Endothelial cell (in vitro differentiated cells): ENCODE measurements around the gene DYNLT2B. TPM values are rescaled to one million over a fixed set of nuclear protein-coding genes. Genes with fewer than 3 reads are reported as not detected.
"Not testable (repeated sequence)": the region's sequence is repeated elsewhere in the genome, so short reads cannot be mapped to it uniquely, and the experiment has no call there.

Experiments used
- DNase-seq: peaks from one replicate; pipeline ENCODE4 v3.0.0; 2021; ENCODE audit warnings: low spot score
- H3K27ac Mint-ChIP-seq: one replicate; pipeline ENCODE4 v1.8.0; 2021; ENCODE audit warnings: mixed read lengths, inconsistent platforms; ENCODE audit not compliant: unreplicated experiment
- H3K27me3 Mint-ChIP-seq: one replicate; pipeline ENCODE4 v1.8.0; 2021; ENCODE audit warnings: mild to moderate bottlenecking, moderate library complexity, mixed read lengths, inconsistent platforms; ENCODE audit not compliant: unreplicated experiment
- H3K36me3 Mint-ChIP-seq: one replicate; pipeline ENCODE4 v1.8.0; 2021; ENCODE audit warnings: mild to moderate bottlenecking, low read depth, mixed read lengths, inconsistent platforms; ENCODE audit not compliant: unreplicated experiment
- H3K4me1 Mint-ChIP-seq: one replicate; pipeline ENCODE4 v1.8.0; 2021; ENCODE audit warnings: mild to moderate bottlenecking, mixed read lengths, inconsistent platforms; ENCODE audit not compliant: unreplicated experiment
- H3K4me3 Mint-ChIP-seq: one replicate; pipeline ENCODE4 v1.8.0; 2021; ENCODE audit warnings: mild to moderate bottlenecking, mixed read lengths, inconsistent platforms; ENCODE audit not compliant: unreplicated experiment
- H3K9me3 Mint-ChIP-seq: one replicate; pipeline ENCODE4 v1.8.0; 2021; ENCODE audit warnings: mixed read lengths, inconsistent platforms; ENCODE audit not compliant: unreplicated experiment
- total RNA-seq: library from RNA; stranded (reverse); fragmentation: NEBNext Ultra II Directional; extraction: Animal tissue kit (Norgen Biotek cat#: 25700); gene quantifications from one replicate; pipeline ENCODE4 v1.2.1, GENCODE V29; 2021; ENCODE audit not compliant: unreplicated experiment
- TF ChIP-seq, protein P1 (sequence below): fragments of 200-600 bp; sonication (generic); IDR thresholded peaks from one replicate; pipeline ENCODE4 v1.5.0; 2021; ENCODE audit warnings: antibody characterized with exemption; ENCODE audit not compliant: unreplicated experiment

The DYNLT2B gene
- total RNA-seq, 1 donor from 2014 or later: 19.0 TPM

DNA sequence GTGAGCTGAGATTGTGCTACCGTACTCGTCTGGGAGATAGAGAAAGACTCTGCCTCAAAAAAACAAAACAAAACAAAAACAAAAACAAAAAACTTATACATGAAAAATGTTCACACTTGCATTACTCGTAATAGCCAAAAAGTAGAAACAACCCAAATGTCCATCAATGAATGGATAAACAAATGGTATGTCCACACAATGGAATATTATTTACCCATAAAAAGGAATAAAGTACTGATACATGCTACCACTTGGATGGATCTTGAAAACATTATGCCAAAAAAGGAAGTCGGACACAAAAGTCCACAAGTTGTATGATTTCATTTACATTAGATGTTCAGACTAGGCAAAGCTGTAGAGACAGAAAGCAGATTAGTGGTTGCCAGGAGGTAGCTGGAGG is 57.3 kb downstream of the DYNLT2B start:
- Mint-ChIP-seq H3K9me3 (no peaks in the 10 kb centered on the region), H3K4me1 (no peaks in the 10 kb centered on the region), H3K4me3 (no peak overlapping the region), H3K27me3 (no peaks in the 10 kb centered on the region), H3K27ac (no peak overlapping the region), H3K36me3 (peaks cover 17% of the 10 kb centered on the region)
- DNase-seq: no peak
- TF ChIP-seq, protein P1, sequence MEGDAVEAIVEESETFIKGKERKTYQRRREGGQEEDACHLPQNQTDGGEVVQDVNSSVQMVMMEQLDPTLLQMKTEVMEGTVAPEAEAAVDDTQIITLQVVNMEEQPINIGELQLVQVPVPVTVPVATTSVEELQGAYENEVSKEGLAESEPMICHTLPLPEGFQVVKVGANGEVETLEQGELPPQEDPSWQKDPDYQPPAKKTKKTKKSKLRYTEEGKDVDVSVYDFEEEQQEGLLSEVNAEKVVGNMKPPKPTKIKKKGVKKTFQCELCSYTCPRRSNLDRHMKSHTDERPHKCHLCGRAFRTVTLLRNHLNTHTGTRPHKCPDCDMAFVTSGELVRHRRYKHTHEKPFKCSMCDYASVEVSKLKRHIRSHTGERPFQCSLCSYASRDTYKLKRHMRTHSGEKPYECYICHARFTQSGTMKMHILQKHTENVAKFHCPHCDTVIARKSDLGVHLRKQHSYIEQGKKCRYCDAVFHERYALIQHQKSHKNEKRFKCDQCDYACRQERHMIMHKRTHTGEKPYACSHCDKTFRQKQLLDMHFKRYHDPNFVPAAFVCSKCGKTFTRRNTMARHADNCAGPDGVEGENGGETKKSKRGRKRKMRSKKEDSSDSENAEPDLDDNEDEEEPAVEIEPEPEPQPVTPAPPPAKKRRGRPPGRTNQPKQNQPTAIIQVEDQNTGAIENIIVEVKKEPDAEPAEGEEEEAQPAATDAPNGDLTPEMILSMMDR: no peak

DNA sequence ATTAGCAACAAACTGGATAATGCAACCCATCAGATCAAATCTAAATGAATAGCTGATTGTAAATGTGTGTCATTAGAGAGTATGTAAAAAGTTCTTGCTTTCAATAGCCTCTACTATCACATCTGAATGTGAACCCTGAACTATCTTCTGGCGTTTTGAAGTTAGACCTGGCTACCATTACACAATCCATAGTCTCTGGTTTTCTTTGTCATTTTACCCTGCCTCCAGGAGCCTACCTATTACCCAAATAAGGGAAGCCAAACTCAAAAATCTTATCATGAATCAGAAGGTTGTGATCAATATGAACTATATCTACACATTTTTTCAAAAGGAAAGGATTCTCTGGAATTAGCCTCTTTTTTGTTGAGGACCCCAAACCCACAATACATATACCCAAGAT is 62.3 kb downstream of the DYNLT2B start:
- no peak overlapping the region for H3K27ac Mint-ChIP-seq
- TF ChIP-seq, protein P1: no peak
- H3K27me3 Mint-ChIP-seq: no peaks in the 10 kb centered on the region
- no peaks in the 10 kb centered on the region for H3K4me1 Mint-ChIP-seq
- DNase-seq: no peak
- no peaks in the 10 kb centered on the region for H3K9me3 Mint-ChIP-seq
- H3K36me3 Mint-ChIP-seq: peaks cover 10% of the 10 kb centered on the region
- H3K4me3 Mint-ChIP-seq: no peak overlapping the region

DNA sequence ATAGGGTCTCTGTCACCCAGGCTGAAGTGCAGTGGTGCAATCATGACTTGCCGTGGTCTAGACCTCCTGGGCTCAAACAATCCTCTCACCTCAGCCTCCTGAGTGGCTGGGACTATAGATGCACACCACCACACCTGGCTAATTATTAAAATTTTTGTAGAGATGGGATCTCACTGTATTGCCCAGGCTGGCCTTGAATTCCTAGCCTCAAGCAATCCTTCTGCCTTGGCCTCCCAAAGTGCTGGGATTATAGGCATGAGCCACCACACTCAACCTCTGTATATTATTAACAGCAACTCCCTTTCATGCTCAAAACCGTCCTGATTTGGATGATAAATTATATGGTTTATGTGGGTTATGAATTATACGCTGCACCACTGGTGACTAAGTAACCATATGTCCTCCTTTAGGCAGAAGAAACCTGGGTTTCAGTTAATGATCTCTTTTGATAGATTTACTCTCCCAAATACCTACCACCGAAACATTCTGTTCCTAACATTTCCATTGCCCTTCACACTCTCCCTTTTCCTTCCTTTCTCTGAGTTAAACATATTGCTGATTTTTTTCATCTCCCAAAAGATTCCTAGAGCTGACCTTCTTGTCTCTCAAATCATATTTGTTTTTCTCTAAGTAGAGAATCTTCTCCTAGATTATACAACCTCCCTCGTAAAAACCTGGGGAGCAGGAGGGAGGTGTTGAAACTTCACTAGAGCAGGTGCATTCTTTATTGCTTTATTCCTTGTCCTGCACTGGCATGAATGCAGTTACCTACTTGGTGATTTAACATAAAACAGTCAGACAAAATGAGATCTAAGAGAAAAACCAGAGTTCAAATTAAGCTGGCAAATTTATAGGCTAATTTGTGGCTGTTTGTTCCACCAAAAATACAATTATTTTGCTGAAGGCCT is 63.4 kb downstream of the DYNLT2B start:
- Mint-ChIP-seq H3K4me1 (no peaks in the 10 kb centered on the region), H3K4me3 (no peak overlapping the region), H3K27ac (no peak overlapping the region), H3K27me3 (no peaks in the 10 kb centered on the region), H3K9me3 (no peaks in the 10 kb centered on the region), H3K36me3 (peaks cover 13% of the 10 kb centered on the region)
- TF ChIP-seq, protein P1: no peak
- no peak for DNase-seq

GRCh38 chr3:196251918-196252317 is 66.1 kb downstream of the DYNLT2B start:
- peaks cover 13% of the 10 kb centered on the region for H3K36me3 Mint-ChIP-seq
- no peaks in the 10 kb centered on the region for H3K4me1 Mint-ChIP-seq
- H3K27ac Mint-ChIP-seq: no peak overlapping the region
- TF ChIP-seq, protein P1: no peak
- no peak overlapping the region for H3K4me3 Mint-ChIP-seq
- no peaks in the 10 kb centered on the region for H3K27me3 Mint-ChIP-seq
- no peaks in the 10 kb centered on the region for H3K9me3 Mint-ChIP-seq
- no peak for DNase-seq

DNA sequence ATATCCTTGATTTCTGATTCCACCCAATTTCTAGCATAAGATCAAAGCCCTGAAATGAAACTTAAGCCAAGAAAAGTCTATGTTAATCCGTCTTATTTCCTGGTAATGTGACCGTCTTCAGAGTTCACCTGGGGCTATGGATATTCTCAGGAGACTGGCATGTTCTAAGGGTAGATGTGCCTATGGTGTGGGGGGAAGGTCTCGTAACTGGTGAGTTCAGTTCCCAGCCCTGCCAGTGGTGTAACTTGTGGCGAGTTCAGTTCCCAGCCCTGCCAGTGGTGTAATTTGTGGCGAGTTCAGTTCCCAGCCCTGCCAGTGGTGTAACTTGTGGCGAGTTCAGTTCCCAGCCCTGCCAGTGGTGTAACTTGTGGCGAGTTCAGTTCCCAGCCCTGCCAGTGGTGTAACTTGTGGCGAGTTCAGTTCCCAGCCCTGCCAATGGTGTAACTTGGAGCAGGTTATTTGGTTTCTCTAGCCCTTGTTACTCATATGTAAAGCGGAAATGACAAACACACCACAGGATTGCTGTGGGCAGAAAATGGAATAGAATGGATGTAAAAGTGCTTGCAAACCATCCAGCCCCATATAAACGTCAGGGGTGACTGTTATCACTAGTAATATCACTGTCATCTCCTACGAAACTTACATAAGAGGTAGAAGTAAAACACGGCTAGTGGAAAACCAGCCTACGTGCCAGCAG is 71.3 kb downstream of the DYNLT2B start:
- TF ChIP-seq, protein P1: no peak
- H3K9me3 Mint-ChIP-seq: peaks cover 3% of the 10 kb centered on the region
- H3K27ac Mint-ChIP-seq: no peak overlapping the region
- no peak for DNase-seq
- peaks cover 34% of the 10 kb centered on the region for H3K36me3 Mint-ChIP-seq
- no peaks in the 10 kb centered on the region for H3K4me1 Mint-ChIP-seq
- H3K27me3 Mint-ChIP-seq: no peaks in the 10 kb centered on the region
- no peak overlapping the region for H3K4me3 Mint-ChIP-seq

GRCh38 chr3:196244166-196244565 is 73.9 kb downstream of the DYNLT2B start:
- not testable (repeated sequence) for H3K4me1 Mint-ChIP-seq, H3K27ac Mint-ChIP-seq, H3K27me3 Mint-ChIP-seq, DNase-seq, H3K4me3 Mint-ChIP-seq, H3K9me3 Mint-ChIP-seq
- peaks cover 36% of the 10 kb centered on the region for H3K36me3 Mint-ChIP-seq
